Kidney (tissue), 14 donors: ENCODE data around the gene GPC5. TPM values are rescaled to one million over a fixed set of nuclear protein-coding genes. Genes with fewer than 3 reads are reported as not detected.
"Not testable (repeated sequence)": the region's sequence is repeated elsewhere in the genome, so short reads cannot be mapped to it uniquely, and the experiment has no call there.

Experiments used
- DNase-seq, 5 donors: peaks; one replicate each; pipeline ENCODE4 v3.0.0-alpha.2; 2013 to 2020
- FAIRE-seq: peaks from 2 replicates; lab custom pipeline; 2012; peaks lifted over from hg19 to GRCh38; lab: Jason Lieb, UNC
- H3K27ac ChIP-seq, 2 donors: one replicate each; pipeline ENCODE4 v1.7.0; 2013; ENCODE audit warnings: low read depth in 2 of 2, low read length in 2 of 2, inconsistent platforms in 1 of 2
- H3K27me3 ChIP-seq: one replicate; pipeline ENCODE4 v1.7.1; 2013; ENCODE audit warnings: low read length, inconsistent platforms; ENCODE audit not compliant: control insufficient read depth, insufficient read depth
- H3K36me3 ChIP-seq, 3 donors: one replicate each; pipeline versions ENCODE4 v1.7.0 to v1.7.1; 2013; ENCODE audit warnings: low read length in 3 of 3, control low read depth in 1 of 3, inconsistent platforms in 1 of 3; ENCODE audit not compliant: insufficient read depth in 3 of 3, control insufficient read depth in 2 of 3
- H3K4me1 ChIP-seq, 3 donors: one replicate each; pipeline versions ENCODE4 v1.7.0 to v1.7.1; 2013; ENCODE audit warnings: low read length in 3 of 3, inconsistent platforms in 1 of 3, low read depth in 1 of 3; ENCODE audit not compliant: control insufficient read depth in 2 of 3, insufficient read depth in 2 of 3
- H3K4me3 ChIP-seq, 3 donors: one replicate each; pipeline versions ENCODE4 v1.7.0 to v1.8.1; 2013; ENCODE audit warnings: low read length in 3 of 3, control low read depth in 1 of 3, inconsistent platforms in 1 of 3
- H3K9ac ChIP-seq, 3 donors: one replicate each; pipeline versions ENCODE4 v1.7.0 to v1.7.1; 2013; ENCODE audit warnings: low read length in 3 of 3, control low read depth in 1 of 3, inconsistent platforms in 1 of 3
- H3K9me3 ChIP-seq, 3 donors: one replicate each; pipeline versions ENCODE4 v1.7.0 to v1.7.1; 2013; ENCODE audit warnings: low read length in 3 of 3, control low read depth in 1 of 3, inconsistent platforms in 1 of 3; ENCODE audit not compliant: control insufficient read depth in 2 of 3, insufficient read depth in 1 of 3
- CTCF ChIP-seq: IDR thresholded peaks from 3 replicates; pipeline ENCODE4 v1.5.1; 2012; ENCODE audit warnings: mild to moderate bottlenecking, moderate library complexity, borderline replicate concordance; ENCODE audit not compliant: insufficient read depth; ENCODE audit errors: extremely low read depth
- intact Hi-C: fragments of 100-400 bp; cut with DNase I; formaldehyde crosslinking; loops from one replicate; pipeline ENCODE4 v1.11.1; 2022
- polyA plus RNA-seq: library from polyadenylated mRNA; stranded (reverse); fragments of 350-450 nt; fragmentation: Illumina TruSeq; extraction: RNeasy Lipid Tissue Mini Kit (QIAGEN cat#74804); gene quantifications from one replicate; pipeline ENCODE4 v1.2.3, GENCODE V29; 2014; ENCODE audit warnings: low read depth, low replicate concordance; ENCODE audit not compliant: insufficient read depth
- total RNA-seq: library from RNA; stranded (reverse); fragmentation: NEBNext Ultra II Directional; extraction: Animal tissue kit (Norgen Biotek cat#: 25700); gene quantifications from one replicate; pipeline ENCODE4 v1.2.1, GENCODE V29; 2021
- donor health status: control.
- donor health status: control.
- donor health status: control.
- donor health status: control.
- donor health status: control.
- donor health status: DM: yes; HTN: yes; CAD: no.
- donor health status: Normal renal cell carcinoma (clear cell type).

The GPC5 gene
- total and polyA plus RNA-seq, 2 donors from 2014 or later: 0.47 to 6.8 TPM

- no peak for TF ChIP-seq CTCF
- Histone ChIP-seq H3K9ac (no peak overlapping the region), H3K4me1 (no peaks in the 10 kb centered on the region), H3K27me3 (no peaks in the 10 kb centered on the region), H3K4me3 (no peak overlapping the region), H3K36me3 (no peaks in the 10 kb centered on the region), H3K9me3 (no peaks in the 10 kb centered on the region), H3K27ac (no peak overlapping the region)
- FAIRE-seq: no peak
- DNase-seq: peak in 1 of 5 donors; percentile 9
- intact Hi-C loops: no loop called here
Observed at GRCh38 chr13:92480387-92480786, 1082.0 kb downstream of the GPC5 start.

- H3K36me3 ChIP-seq: not testable (repeated sequence)
Observed at GRCh38 chr13:92482790-92483189, 1084.4 kb downstream of the GPC5 start.

GRCh38 chr13:92483894-92484293, 1085.5 kb downstream of the GPC5 start:
- H3K4me1 ChIP-seq: no peaks in the 10 kb centered on the region
- H3K27ac ChIP-seq: no peak overlapping the region
- H3K9me3 ChIP-seq: no peaks in the 10 kb centered on the region
- TF ChIP-seq CTCF: no peak
- no peaks in the 10 kb centered on the region for H3K36me3 ChIP-seq
- no peak for FAIRE-seq
- DNase-seq: no peak
- intact Hi-C loops: no loop called here
- no peaks in the 10 kb centered on the region for H3K27me3 ChIP-seq
- H3K9ac ChIP-seq: no peak overlapping the region
- no peak overlapping the region for H3K4me3 ChIP-seq

More at GRCh38 chr13:92482790-92483189, 1084.4 kb downstream of the GPC5 start:
- FAIRE-seq, intact Hi-C loops, H3K4me3 ChIP-seq, H3K27me3 ChIP-seq, H3K27ac ChIP-seq, DNase-seq, H3K9me3 ChIP-seq, H3K9ac ChIP-seq, H3K4me1 ChIP-seq: not testable (repeated sequence)

GRCh38 chr13:92487238-92487637, 1088.8 kb downstream of the GPC5 start:
- intact Hi-C loops: no loop called here
- Histone ChIP-seq H3K27me3 (no peaks in the 10 kb centered on the region), H3K36me3 (no peaks in the 10 kb centered on the region), H3K27ac (no peak overlapping the region), H3K4me3 (no peak overlapping the region), H3K9me3 (no peaks in the 10 kb centered on the region), H3K9ac (no peak overlapping the region), H3K4me1 (no peaks in the 10 kb centered on the region)
- DNase-seq (no peak), FAIRE-seq (no peak)
- TF ChIP-seq CTCF: no peak
